ENCODE data around the gene MELK. TPM values are rescaled to one million over a fixed set of nuclear protein-coding genes. Genes with fewer than 3 reads are reported as not detected.
A peak's percentile ranks its signal among the peaks of the same experiment; 100 is the strongest.

MELK gene
- polyA plus RNA-seq, 3 donors, result 19.5 to 24.0 (median 22.1) TPM

- DNase-seq (ENCODE audit: low read depth in 3 of 3, low spot score in 2 of 3), result no peak
Observed at GRCh38 chr9:36576866-36577265, 4.2 kb downstream of the MELK start.

- no peak for DNase-seq (ENCODE audit: low read depth in 3 of 3, low spot score in 2 of 3)
Observed at GRCh38 chr9:36584620-36585460, 12.1 kb downstream of the MELK start.

DNA sequence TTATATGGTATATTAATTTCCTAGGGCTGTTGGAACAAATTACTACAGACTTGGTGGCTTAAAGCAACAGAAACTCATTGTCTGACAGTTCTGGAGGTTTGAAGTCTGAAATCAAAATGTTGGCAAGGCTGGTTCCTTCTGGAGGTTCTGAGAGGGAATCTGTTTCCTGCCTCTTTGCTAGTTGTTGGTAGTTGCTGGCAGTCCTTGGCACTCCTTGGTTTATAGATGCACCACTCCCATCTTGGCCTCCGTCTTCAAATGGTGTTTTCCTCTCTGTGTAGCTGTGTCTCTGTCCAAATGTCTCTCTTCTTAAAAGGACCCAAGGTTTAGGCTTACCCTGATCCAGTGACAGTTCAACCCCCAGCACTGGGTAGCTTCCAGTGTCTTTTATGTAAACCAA is 17.5 kb downstream of the MELK start:
- no peak for DNase-seq (ENCODE audit: low read depth in 3 of 3, low spot score in 2 of 3)

DNA sequence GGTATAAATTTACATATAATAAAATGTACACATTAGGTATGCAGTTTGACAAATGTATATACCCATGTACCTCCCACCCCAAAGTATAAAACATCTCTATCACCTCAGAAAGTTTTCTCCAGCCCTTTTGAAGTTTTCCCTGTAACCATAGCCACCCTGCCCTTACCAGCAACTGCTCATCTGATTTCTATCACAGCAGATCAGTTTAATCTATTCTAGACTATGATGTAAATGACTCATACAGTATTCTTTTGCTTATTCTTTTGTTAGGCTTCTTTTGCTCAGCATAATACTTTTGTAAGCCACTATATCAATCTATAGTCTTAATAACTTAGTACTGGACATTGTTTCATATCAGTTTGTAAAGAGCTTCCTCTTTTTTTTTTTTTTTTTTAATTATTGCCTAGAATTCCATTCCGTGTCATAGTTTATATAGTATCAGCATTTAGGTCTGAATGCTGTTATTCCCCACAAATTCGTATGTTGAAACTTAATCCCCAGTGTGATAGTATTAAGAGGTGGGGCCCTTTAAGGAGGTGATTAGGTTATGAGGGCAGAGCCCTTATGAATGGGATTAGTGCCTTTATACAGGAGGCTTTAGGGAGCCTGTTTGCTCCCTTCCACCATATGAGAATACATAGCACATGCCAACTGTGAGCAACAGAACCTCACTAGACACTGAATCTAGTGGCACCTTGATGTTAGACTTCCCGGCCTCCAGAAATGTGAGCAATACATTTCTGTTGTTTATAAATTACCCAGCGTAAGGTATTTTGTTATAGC is 20.3 kb downstream of the MELK start:
- DNase-seq (ENCODE audit: low read depth in 3 of 3, low spot score in 2 of 3), result no peak

DNA sequence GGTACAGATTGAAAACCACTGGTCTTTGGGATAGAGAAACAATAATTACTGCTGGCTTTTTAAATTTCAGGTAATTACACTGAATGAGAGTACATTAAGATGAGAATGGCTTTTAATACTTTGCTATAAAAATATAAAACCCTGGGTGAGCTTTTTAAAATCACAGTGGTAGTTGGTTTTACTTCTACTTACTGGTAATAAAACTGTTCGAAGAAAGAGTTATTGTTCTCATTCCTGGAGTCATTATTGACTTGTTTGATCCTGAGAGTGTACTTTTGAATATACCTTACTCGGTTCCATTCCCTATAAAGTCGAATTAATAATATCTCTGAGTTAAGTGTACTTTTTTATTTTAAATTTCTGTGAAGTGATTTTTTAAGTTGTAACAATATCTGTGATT is 21.5 kb downstream of the MELK start:
- DNase-seq (ENCODE audit: low read depth in 3 of 3, low spot score in 2 of 3), result no peak

GRCh38 chr9:36597412-36598178 is 24.9 kb downstream of the MELK start:
- DNase-seq (ENCODE audit: low read depth in 3 of 3, low spot score in 2 of 3), result no peak

GRCh38 chr9:36598273-36598672 is 25.6 kb downstream of the MELK start:
- DNase-seq (ENCODE audit: low read depth in 3 of 3, low spot score in 2 of 3), result peak in 1 of 3 donors; percentile 23

GRCh38 chr9:36603006-36603405 is 30.3 kb downstream of the MELK start:
- no peak for DNase-seq (ENCODE audit: low read depth in 3 of 3, low spot score in 2 of 3)

DNA sequence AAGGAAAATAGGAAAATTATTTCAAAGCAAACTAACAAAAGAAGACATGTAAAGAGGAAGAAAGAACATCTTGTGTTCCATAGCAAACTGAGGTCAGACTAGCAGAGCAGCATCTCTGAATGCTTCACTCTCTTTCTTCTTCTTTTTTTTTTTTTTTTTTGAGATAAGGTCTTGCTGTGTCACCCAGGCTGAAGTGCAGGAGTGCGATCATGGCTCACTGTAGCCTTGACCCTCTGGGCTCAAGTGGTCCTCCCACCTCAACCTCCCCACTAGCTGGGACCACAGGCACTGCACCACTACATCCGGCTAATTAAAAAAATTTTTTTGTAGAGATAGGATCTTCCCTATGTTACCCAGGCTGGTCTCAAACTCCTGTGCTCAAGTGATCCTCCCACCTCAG is 36.6 kb downstream of the MELK start:
- no peak for DNase-seq (ENCODE audit: low read depth in 3 of 3, low spot score in 2 of 3)

DNA sequence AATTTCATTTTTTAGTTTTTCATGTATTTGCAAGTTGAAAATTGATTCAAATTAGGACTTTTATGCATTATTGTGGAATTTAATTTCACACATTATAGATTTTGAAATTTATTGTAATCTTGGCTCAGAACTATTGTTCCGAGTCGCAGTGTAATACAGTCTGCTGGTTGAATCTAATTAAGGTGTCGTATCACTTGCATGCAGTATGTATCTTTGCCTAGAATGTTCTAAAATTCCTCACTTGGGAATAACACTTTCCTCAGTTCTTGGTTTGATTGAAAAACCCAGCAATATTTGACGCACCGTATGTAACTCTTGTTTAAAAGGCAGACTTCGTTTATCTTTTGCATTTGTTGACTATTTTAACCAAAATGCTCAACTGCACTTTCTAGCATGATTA is 49.4 kb downstream of the MELK start:
- no peak for DNase-seq (ENCODE audit: low read depth in 3 of 3, low spot score in 2 of 3)

- DNase-seq (ENCODE audit: low read depth in 3 of 3, low spot score in 2 of 3), result no peak
Observed at GRCh38 chr9:36623280-36623679, 50.6 kb downstream of the MELK start.

DNA sequence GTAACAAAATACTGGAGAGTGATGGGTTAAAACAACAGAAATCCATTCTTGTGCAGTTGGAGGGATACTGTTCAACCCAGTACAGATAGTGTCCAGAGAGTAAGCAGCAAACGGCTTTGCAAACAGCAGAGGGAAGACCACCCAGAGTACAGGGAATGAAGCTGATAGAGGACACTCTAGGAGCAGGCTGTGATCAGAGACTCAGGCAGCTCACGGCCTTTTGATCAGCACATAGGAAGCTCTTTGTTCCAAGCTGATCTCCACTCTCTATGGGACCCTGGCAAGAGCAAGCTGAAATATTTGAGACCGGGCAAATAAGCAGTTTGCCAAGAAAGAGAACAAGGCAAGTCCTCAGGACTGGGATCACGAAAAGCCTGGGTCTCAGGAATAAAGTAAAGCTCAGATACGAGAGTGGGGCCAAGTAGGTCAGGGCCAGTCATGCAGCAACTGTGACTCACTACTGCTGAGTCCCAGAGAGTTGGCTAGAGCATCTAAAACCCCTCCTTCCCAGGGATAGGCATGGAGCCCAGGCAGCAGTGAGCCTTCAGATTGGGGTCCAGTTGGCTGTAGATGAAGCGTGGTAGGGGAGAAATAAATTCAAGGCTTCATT is 52.4 kb downstream of the MELK start:
- no peak for DNase-seq (ENCODE audit: low read depth in 3 of 3, low spot score in 2 of 3)

- DNase-seq (ENCODE audit: low read depth in 3 of 3, low spot score in 2 of 3), result no peak
Observed at GRCh38 chr9:36632892-36633291, 60.2 kb downstream of the MELK start.

DNA sequence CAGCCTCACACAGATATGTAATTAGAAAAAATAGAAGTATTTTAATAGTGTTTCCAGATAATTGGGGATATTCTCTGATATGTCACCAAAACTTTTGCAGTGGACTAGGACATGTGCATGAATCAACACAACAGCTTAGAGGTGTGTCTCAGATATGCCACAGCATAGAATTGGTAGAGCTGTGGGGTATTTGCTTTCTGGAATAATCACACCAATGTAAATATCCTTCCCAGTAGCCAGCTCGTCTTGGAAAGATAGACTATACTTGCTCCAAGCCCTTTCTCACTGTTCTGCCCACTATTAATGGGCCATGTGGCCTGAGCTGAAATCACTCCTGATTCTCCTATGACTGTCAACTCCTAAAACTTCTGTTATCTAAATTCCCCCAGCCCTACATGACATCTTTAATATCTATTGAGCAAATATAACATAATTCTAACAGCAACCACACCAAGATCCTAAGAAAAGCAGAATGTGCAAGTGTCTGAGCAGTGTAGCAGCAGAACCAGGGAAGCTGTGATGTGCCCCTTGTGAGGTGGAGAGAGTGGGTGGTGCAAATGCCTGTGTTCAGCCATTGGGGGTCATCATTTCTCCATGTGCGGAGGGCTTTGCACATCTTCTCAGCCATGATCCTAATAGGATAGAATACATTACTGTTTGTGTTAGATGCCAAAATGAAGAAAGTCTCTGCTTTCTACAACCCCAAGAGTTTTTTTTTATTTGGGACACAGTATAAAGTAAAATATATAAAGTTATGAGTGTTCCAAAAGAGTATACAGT is 65.0 kb downstream of the MELK start:
- no peak for DNase-seq (ENCODE audit: low read depth in 3 of 3, low spot score in 2 of 3)

DNA sequence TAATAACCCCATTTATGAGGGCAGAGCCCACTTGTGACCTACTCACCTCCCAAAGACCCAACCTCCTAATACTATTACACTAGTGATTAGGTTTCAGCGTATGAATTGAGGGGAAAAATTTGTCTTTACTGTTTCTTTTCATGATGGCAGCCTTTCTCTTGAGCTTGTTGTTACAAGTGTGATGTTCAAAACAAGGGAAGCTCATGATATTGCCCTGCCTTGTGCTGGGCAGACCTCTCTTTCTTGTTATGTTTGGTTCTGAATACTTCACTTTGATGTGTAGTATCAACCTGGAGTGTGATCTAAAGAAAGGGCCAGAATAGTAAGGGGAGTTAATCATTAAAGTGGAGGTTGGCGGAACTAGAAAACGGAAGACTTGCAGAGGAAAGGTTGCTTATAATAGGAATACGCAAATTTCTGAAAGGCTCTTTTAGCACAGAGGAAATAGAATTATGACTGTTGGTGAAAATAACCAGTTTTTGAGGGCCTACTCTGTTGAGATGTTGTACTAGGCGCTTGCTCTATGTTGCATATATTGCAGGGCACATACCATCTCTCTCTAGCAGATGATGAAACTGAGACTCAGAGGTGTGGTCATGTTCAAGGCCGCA is 68.2 kb downstream of the MELK start:
- DNase-seq (ENCODE audit: low read depth in 3 of 3, low spot score in 2 of 3), result no peak

DNA sequence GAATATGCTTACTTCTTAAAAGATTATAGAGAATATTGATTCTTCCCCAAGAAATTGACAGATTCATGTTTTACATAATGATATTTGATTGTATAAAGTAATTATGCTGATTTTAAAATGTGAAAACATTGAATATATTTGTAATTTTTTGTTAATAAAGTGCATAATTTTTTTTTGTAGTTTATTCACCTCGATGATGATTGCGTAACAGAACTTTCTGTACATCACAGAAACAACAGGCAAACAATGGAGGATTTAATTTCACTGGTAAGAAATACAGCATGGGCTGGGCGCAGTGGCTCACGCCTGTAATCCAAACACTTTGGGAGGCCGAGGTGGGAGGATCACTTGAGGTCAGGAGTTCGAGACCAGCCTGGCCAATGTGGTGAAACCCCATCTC is 70.1 kb downstream of the MELK start:
- DNase-seq (ENCODE audit: low read depth in 3 of 3, low spot score in 2 of 3), result no peak

GRCh38 chr9:36656842-36657241 is 84.1 kb downstream of the MELK start:
- no peak for DNase-seq (ENCODE audit: low read depth in 3 of 3, low spot score in 2 of 3)

- DNase-seq (ENCODE audit: low read depth in 3 of 3, low spot score in 2 of 3), result no peak
Observed at GRCh38 chr9:36659500-36659899, 86.8 kb downstream of the MELK start.

GRCh38 chr9:36664806-36665205 is 92.1 kb downstream of the MELK start:
- DNase-seq (ENCODE audit: low read depth in 3 of 3, low spot score in 2 of 3), result no peak

DNA sequence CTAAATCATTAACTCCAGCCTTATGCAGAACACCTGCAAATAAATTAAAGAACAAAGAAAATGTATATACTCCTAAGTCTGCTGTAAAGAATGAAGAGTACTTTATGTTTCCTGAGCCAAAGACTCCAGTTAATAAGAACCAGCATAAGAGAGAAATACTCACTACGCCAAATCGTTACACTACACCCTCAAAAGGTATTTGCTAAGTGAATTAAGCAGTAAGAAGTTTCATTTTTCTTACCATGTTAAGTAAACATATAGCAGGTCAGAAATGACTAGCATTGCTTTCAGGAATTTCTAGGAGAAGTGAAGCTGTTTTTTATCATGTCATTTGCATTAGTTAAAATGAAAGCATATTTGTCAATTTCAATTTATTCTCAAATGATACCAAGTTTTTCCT is 92.7 kb downstream of the MELK start:
- DNase-seq (ENCODE audit: low read depth in 3 of 3, low spot score in 2 of 3), result no peak
